ENCODE measurements around the gene CALCR.

The CALCR gene

GRCh38 chr7:93544691-93545090 is 29.8 kb downstream of the CALCR start:
- no peak for TF ChIP-seq ZNF768 (tag by site-specific recombination; IDR thresholded peaks at IDR 0.05)
- TF ChIP-seq BCL11A (tag by site-specific recombination; IDR thresholded peaks at IDR 0.05; ENCODE audit: low read depth), result no peak
- no peak for TF ChIP-seq BCL11B (tag by site-specific recombination; IDR thresholded peaks at IDR 0.05; ENCODE audit: low read depth)
- TF ChIP-seq, protein P1, sequence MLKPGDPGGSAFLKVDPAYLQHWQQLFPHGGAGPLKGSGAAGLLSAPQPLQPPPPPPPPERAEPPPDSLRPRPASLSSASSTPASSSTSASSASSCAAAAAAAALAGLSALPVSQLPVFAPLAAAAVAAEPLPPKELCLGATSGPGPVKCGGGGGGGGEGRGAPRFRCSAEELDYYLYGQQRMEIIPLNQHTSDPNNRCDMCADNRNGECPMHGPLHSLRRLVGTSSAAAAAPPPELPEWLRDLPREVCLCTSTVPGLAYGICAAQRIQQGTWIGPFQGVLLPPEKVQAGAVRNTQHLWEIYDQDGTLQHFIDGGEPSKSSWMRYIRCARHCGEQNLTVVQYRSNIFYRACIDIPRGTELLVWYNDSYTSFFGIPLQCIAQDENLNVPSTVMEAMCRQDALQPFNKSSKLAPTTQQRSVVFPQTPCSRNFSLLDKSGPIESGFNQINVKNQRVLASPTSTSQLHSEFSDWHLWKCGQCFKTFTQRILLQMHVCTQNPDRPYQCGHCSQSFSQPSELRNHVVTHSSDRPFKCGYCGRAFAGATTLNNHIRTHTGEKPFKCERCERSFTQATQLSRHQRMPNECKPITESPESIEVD (tag by site-specific recombination; IDR thresholded peaks at IDR 0.05), result no peak
- no peak for TF ChIP-seq ZNF26 (tag by site-specific recombination; IDR thresholded peaks at IDR 0.05)
- TF ChIP-seq ZNF175 (tag by site-specific recombination; IDR thresholded peaks at IDR 0.05), result no peak
- TF ChIP-seq ZBTB1 (tag by site-specific recombination; IDR thresholded peaks at IDR 0.05), result no peak
- no peak for TF ChIP-seq ZNF76 (tag by site-specific recombination; IDR thresholded peaks at IDR 0.05; ENCODE audit: borderline replicate concordance, low read depth)
- no peak for TF ChIP-seq ZNF629 (tag by site-specific recombination; IDR thresholded peaks at IDR 0.05)
- no peak for TF ChIP-seq ZBTB44 (tag by site-specific recombination; IDR thresholded peaks at IDR 0.05)
- no peak for TF ChIP-seq GLI4 (tag by site-specific recombination; IDR thresholded peaks at IDR 0.05)
- no peak for TF ChIP-seq ZNF600 (tag by site-specific recombination; IDR thresholded peaks at IDR 0.05)
- no peak for TF ChIP-seq ZNF416 (tag by site-specific recombination; IDR thresholded peaks at IDR 0.05)
- TF ChIP-seq ZIC2 (tag by site-specific recombination; IDR thresholded peaks at IDR 0.05), result no peak
- ChIA-PET POLR2A (no interaction called here), CTCF (interaction anchor here (0.7 kb wide), 1 partner anchor 1019 kb away, joined by 3 read pairs; no protein-coding TSS in a partner anchor)
- Histone ChIP-seq H3K9me3 (ENCODE audit: control insufficient read depth, insufficient read depth, low read depth, low read length) (no peaks in the 10 kb centered on the region), H3K4me1 (ENCODE audit: control insufficient read depth, insufficient read depth, low read length) (no peaks in the 10 kb centered on the region), H3K4me3 (ENCODE audit: low read depth, low read length) (no peak overlapping the region), H3K36me3 (ENCODE audit: control insufficient read depth in 2 of 2, insufficient read depth in 1 of 2, low read length in 2 of 2) (no peaks in the 10 kb centered on the region), H3K27ac (ENCODE audit: extremely low read depth, low read depth, low read length) (no peak overlapping the region)

DNA sequence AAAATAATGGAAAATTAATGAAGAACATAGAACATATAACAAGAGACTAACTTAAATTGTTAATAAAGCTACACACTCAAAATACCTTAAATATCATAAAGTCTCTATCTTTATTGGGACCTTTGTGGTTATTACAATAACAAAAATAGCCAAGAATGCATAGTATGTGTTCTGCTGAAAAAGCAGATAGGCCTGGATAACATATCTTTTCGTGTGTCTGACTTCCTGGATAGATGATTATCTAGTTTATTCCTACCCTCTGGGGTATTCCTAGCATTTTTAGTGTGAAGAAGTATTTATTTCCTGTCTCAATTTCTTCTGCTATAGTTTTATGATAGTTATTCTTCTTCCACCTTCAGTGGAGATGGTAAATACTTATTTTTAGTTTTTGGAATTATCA is 36.5 kb downstream of the CALCR start:
- Histone ChIP-seq H3K27ac (ENCODE audit: extremely low read depth, low read depth, low read length) (no peak overlapping the region), H3K4me3 (ENCODE audit: low read depth, low read length) (no peak overlapping the region), H3K36me3 (ENCODE audit: control insufficient read depth in 2 of 2, insufficient read depth in 1 of 2, low read length in 2 of 2) (no peaks in the 10 kb centered on the region), H3K9me3 (ENCODE audit: control insufficient read depth, insufficient read depth, low read depth, low read length) (no peaks in the 10 kb centered on the region), H3K4me1 (ENCODE audit: control insufficient read depth, insufficient read depth, low read length) (no peaks in the 10 kb centered on the region)
- CTCF ChIA-PET, result no interaction called here
- POLR2A ChIA-PET, result no interaction called here
- TF ChIP-seq ZNF223 (tag by site-specific recombination; IDR thresholded peaks at IDR 0.05) (no peak), MZF1 (tag by site-specific recombination; IDR thresholded peaks at IDR 0.05; ENCODE audit: borderline replicate concordance) (no peak), ZFP69B (tag by site-specific recombination; IDR thresholded peaks at IDR 0.05) (no peak), ZNF324 (tag by site-specific recombination; IDR thresholded peaks at IDR 0.05) (no peak), ZBTB44 (tag by site-specific recombination; IDR thresholded peaks at IDR 0.05) (no peak), ZSCAN23 (tag by site-specific recombination; IDR thresholded peaks at IDR 0.05) (no peak), YY1 (tag by site-specific recombination; IDR thresholded peaks at IDR 0.05) (no peak), ZNF600 (tag by site-specific recombination; IDR thresholded peaks at IDR 0.05) (no peak)
- TF ChIP-seq, protein P2, sequence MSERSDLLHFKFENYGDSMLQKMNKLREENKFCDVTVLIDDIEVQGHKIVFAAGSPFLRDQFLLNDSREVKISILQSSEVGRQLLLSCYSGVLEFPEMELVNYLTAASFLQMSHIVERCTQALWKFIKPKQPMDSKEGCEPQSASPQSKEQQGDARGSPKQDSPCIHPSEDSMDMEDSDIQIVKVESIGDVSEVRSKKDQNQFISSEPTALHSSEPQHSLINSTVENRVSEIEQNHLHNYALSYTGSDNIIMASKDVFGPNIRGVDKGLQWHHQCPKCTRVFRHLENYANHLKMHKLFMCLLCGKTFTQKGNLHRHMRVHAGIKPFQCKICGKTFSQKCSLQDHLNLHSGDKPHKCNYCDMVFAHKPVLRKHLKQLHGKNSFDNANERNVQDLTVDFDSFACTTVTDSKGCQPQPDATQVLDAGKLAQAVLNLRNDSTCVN (tag by site-specific recombination; optimal IDR thresholded peaks at IDR 0.05), result no peak
- TF ChIP-seq, protein P3, sequence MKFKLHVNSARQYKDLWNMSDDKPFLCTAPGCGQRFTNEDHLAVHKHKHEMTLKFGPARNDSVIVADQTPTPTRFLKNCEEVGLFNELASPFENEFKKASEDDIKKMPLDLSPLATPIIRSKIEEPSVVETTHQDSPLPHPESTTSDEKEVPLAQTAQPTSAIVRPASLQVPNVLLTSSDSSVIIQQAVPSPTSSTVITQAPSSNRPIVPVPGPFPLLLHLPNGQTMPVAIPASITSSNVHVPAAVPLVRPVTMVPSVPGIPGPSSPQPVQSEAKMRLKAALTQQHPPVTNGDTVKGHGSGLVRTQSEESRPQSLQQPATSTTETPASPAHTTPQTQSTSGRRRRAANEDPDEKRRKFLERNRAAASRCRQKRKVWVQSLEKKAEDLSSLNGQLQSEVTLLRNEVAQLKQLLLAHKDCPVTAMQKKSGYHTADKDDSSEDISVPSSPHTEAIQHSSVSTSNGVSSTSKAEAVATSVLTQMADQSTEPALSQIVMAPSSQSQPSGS (tag by site-specific recombination; IDR thresholded peaks at IDR 0.05; ENCODE audit: low read depth), result no peak
- TF ChIP-seq, protein P4, sequence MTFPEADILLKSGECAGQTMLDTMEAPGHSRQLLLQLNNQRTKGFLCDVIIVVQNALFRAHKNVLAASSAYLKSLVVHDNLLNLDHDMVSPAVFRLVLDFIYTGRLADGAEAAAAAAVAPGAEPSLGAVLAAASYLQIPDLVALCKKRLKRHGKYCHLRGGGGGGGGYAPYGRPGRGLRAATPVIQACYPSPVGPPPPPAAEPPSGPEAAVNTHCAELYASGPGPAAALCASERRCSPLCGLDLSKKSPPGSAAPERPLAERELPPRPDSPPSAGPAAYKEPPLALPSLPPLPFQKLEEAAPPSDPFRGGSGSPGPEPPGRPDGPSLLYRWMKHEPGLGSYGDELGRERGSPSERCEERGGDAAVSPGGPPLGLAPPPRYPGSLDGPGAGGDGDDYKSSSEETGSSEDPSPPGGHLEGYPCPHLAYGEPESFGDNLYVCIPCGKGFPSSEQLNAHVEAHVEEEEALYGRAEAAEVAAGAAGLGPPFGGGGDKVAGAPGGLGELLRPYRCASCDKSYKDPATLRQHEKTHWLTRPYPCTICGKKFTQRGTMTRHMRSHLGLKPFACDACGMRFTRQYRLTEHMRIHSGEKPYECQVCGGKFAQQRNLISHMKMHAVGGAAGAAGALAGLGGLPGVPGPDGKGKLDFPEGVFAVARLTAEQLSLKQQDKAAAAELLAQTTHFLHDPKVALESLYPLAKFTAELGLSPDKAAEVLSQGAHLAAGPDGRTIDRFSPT (tag by site-specific recombination; IDR thresholded peaks at IDR 0.05), result no peak

Data from HEK293 (cell line).